ENCODE data around the gene DENND4C.
"Not testable (repeated sequence)": the region's sequence is repeated elsewhere in the genome, so short reads cannot be mapped to it uniquely, and the experiment has no call there.

Gene DENND4C

DNA sequence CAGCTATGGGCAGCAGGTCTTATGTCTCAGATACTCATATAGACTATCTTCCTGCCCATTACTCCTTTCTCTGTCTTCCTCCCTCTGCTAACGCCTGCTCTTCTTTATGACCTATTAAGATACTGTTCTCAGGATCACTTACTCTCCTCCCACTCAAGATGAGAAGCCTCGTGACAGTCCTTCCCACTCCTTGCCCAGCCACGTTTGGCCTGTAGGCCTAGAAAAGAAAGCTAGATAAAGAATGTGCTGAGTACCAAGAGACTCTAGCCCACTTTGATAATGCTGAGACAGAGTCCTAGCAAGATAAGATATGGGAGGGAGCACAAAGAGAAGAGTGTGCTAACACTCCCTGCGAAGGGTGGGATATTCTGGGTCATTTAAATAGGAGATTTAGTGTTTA is 6.8 kb upstream of the DENND4C start:
- FAIRE-seq (no peak), DNase-seq (ENCODE audit: insufficient read length, low spot score) (no peak)

DNA sequence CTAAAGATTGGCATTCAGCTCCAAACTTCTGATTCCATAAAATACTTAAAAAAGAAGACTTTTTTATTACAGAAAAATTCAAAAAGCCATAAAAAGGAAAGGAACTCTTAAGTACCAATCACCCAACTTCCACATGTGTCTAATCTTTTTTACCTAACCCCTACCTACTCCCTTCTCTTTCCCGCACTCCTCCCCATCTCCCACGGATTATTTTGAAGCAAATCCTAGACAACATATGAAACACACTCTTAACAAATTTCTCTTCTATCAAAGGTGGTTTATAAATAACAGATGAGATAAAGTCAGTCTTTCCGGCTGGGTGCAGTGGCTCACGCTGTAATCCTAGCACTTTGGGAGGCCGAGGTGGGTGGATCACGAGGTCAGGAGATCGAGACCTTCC is 5.9 kb upstream of the DENND4C start:
- no peak for FAIRE-seq
- DNase-seq (ENCODE audit: insufficient read length, low spot score): no peak

DNA sequence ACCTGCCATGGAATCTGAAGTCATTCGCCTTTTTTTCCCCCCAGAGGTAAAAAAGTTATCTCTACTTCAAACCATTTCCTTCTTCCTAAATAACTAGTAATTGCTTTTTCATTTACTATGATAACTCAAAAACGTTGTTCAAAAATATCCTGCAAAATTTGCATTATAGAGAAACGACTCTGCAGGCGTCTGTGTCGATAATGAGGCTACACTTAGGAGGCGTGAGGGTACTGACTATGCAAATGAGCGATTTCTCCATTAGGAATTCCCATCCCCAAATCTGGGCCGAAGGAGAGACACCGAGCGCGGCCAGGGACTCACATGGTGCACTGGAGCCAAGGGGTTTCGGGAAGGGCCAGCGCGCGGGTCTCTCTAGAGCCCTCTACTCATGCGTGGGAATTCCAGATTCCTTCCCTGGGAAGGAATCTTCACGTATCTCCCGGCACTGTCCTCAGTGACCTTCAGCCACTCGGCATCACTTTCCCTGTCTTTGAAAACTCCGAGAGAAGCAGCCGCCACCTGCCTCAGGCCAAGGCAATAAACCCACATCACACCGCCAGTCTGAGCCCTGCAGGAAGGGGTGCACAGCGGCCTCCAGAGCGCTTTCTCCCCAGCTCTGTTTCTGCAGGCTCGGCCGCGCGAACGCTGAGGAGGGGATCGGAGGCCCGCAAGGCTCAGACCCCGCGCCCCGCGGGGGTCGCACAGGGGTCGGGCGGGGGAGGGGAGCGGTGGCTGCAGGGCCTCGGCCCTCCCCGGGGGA is 718 bp upstream of the DENND4C start:
- FAIRE-seq: no peak

DNA sequence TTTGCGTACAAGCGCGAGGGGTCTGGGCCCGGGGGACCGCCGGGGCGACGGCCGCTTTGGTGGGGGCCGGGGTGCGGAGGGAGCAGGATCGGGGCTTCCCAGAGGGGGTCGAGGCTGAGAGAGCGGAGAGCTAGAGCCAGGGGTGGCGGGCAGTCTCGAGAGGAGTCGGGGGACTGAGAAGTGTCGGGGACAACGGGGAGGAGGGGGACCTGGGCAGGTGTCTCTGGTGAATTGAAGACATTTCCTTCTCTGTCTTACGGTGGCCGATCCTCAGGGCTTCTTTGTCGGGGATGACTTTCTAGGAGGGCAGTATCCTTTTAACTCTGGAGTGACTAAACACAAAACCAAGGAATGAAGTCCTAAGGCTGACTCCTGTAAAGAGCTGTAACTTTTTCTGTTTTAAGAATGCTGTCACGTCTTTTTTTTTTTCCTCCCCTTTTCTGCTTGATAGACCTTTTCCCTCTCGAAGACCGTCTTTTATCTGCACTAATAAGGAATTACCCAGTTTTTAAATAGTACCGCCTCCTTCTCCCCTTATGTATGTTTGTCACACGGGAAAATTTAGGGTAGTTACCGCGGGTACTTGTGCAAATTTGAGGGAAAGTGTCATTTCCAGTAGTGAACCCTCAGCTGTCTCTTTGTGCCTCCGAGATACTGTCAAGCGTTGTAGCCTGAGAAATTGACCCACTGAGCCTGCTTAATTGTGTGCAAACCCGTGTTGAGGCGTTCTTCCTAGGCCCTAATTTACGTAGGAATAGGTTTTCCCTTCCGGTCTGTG is 822 bp downstream of the DENND4C start:
- no peak for FAIRE-seq
- DNase-seq (ENCODE audit: insufficient read length, low spot score): no peak

More for the DNA sequence above, 718 bp upstream of the DENND4C start:
- DNase-seq (ENCODE audit: insufficient read length, low spot score): peak; percentile 57

DNA sequence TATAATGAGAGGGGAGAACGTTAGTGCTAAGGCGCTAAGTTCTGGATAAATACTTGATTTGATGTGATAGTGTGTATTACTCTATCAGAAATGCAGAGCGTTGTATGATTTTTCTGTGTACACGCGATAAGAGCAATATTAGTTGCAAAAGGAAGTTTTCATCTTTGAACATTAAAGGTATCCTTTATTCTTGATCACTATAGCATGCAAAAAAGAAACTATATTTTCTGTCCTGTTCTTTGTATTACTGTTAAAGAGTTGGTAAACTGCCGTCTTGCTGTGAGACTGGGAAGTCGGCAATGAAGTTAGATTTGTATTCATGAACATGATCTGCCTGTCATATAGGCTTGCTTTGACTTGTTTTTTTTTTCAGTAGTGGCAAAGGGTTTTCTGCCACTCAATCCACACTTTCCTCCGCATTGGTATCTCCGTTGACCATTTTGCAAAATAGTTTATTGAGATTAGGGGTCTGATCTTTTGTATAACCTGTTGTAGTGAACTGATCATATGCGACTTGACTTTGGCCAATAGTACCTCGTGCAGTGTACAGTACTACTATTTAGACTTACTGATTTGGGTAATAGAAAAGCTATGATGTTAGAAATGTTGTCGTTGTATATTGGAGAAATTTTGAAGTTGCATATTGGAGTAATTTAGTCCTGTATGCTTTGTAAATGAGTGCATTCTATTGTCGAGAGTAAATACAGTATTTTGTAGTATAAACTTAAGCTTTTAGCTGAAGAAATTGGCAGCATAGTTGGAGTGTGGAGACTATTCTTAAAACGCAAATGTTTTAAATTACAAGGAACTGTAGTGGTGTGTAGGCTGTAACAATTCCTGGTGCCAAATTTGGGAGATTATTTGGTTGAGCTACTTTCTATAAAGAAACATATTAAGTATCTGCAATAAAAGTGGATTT is 1.7 kb downstream of the DENND4C start:
- FAIRE-seq (no peak), DNase-seq (ENCODE audit: insufficient read length, low spot score) (no peak)

DNA sequence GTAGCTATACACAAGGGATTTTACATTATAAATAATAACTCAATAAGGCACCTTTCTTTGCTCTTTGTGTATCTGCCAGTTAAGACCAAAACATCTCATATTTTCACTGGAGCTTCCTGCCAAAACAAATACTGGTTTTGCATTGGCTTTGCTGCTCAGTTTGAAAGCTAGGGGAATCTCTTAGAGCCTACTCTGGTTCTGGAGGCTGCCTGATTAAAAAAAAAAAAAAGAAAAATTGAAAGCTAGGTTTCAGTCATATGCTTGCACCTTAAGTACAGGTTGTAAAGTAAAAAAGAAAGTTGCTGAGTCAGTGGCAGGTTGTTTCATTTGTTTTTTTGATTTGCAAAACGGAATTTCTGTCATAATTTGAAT is 2.3 kb downstream of the DENND4C start:
- DNase-seq (ENCODE audit: insufficient read length, low spot score): no peak

DNA sequence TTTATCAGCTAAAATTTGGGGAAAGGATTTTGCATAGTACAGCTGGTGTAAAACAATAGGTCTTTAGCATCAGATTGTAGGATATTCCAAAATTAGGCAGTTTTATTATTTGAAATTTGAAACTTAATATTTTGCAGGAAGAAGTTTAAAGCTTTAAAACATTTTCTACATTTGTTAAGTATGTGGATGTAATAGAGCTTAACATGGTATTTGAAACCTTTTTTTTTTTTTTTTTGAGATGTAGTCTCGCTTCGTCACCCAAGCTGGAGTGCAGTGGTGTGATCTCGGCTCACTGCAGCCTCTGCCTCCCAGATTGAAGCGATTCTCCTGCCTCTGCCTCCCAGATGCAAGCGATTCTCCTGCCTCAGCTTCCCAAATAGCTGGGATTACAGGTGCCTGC is 2.9 kb downstream of the DENND4C start:
- FAIRE-seq: no peak
- DNase-seq (ENCODE audit: insufficient read length, low spot score): no peak

More for the DNA sequence above, 2.3 kb downstream of the DENND4C start:
- FAIRE-seq: no peak

DNA sequence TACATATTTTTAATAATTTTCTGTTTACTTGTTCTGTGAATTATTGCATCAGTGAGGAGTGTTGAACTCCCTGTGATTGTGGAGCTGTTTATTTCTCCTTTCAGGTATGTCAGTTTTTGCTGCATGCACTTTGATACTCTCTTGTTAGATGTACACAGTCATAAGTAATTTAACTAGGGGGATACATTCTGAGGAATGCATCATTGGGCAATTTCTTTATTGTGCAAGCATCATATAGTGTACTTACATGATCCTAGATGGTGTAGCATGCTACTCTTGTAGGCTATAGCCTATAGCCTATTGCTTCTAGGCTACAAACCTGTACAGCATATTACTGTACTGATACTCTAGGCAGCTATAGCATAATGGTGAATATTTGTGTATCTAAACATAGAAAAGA is 9.5 kb downstream of the DENND4C start:
- FAIRE-seq (no peak), DNase-seq (ENCODE audit: insufficient read length, low spot score) (no peak)

DNA sequence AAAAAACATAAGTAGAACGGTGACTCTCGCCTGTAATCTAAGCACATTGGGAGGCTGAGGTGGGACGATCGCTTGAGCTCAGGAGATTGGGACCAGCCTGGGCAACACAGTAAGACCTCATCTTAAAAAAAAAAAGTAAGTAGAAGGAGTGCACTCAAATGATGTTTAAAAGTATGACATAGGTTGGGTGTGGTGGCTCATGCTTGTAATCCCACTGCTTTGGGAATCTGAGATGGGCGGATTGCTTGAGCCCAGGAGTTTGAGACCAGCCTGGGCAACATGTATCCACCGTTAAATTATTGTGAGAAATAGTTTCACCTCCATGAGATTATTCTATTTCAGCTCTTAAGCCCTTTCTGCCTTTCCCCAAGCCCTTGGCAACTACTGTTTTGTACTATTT is 11.2 kb downstream of the DENND4C start:
- DNase-seq (ENCODE audit: insufficient read length, low spot score): no peak

DNA sequence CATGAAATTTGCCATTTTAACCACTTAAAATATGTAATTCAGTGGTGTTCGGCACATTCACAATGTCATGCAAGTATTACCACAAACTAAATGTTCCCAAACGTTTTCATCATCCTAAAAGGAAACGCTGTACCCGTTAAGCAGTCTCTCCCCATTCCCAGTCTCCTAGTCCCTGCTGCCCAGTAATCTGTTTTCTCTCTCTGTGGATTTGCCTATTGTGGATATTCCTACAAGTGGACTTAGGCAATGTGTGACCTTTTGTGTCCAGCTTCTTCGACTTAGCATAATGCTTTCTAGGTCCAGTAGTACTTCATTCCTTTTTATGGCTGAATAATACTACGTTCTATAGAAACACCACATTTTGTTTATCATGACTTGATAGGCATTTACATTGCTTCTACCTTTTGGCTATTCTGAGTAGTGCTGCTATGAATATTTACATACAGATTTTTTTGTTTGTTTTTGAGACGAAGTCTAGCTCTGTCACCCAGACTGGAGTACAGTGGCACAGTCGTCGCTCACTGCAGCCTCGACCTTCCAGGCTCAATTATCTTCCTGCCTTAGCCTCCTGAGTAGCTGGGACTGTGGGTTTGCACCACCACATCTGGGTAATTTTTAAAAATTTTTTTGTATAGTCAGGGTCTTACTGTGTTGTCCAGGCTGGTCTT is 13.0 kb downstream of the DENND4C start:
- DNase-seq (ENCODE audit: insufficient read length, low spot score): no peak
- no peak for FAIRE-seq

More for the DNA sequence above, 11.2 kb downstream of the DENND4C start:
- no peak for FAIRE-seq

DNA sequence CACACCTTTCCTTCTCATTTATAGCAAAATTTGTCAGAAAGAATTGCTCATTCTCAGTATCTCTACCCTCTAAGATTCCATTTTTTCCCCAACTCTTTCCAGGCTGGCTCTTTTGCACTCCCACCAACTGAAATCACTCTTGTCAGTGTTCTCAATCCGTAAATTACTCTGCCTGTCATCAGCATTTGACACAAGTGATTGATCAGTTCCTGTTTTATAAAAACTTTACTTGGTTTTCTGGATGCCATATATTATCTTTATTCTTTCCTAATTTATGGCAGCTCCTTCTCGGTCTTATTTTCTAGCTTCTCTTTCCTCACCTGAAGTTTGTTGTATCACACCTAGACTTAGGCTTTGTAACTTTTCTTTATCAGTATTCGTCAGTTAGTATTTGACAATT is 16.4 kb downstream of the DENND4C start:
- FAIRE-seq: no peak

DNA sequence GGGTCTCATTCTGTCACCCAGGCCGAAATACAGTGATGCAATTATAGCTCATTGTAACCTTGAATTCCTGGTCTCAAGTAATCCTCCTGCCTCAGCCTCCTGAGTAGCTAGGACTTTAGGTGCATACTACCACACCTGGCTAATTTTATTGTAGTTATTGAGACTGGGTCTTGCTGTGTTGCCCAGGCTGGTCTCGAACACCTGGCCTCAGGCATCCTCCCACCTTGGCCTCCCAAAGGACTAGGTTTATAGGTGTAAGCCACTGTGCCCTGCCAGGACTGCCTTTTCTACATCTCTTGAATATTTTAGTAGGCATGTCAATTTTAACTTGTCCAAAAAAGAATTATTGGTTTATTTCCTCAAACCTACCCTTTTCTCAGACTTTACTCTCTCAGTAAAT is 16.9 kb downstream of the DENND4C start:
- FAIRE-seq (no peak), DNase-seq (ENCODE audit: insufficient read length, low spot score) (no peak)

More for the DNA sequence above, 16.4 kb downstream of the DENND4C start:
- DNase-seq (ENCODE audit: insufficient read length, low spot score): no peak

DNA sequence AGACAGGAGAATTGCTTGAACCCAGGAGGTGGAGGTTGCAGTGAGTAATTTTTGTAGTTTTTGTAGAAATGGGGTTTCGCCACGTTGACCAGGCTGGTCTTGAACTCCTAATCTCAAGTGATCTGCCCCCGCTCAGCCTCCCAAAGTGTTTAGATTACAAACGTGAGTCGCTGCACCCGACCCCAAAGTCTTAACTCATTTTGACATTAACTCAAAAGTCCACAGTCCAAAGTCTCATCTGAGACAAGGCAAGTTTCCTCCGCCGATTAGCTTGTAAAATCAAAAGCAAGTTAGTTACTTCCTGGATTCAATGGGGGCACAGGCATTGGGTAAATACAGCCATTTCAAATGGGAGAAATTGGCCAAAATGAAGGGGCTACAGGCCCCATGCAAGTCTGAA is 19.9 kb downstream of the DENND4C start:
- not testable (repeated sequence) for DNase-seq (ENCODE audit: insufficient read length, low spot score); FAIRE-seq

DNA sequence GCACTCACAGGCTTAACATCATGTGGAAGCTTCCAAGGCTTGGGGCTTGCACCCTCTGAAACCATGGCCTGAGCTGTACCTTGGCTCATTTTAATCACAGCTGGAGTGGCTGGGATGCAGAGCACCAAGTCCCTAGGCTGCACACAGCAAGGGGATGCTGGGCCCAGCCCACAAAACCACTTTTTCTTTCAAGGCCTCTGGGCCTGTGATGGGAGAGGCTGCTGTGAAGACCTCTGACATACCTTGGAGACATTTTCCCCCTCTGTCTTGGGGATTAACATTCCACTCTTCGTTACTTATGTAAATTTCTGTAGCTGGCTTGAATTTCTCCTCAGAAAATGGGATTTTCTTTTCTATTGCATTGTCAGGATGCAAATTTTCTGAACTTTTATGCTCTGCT is 20.7 kb downstream of the DENND4C start:
- FAIRE-seq; DNase-seq (ENCODE audit: insufficient read length, low spot score): not testable (repeated sequence)

DNA sequence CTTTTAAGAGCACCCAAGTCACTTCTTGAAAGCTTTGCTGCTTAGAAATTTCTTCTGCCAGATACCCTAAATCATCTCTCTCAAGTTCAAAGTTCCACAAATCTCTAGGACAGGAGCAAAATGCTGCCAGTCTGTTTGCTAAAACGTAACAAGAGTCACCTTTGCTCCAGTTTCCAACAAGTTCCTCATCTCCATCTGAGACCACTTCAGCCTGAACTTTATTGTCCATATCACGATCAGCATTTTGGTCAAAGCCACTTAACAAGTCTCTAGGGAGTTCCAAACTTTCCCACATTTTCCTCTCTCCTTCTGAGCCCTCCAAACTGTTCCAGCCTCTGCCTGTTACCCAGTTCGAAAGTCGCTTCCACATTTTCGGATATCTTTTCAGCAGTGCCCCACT is 21.1 kb downstream of the DENND4C start:
- not testable (repeated sequence) for FAIRE-seq; DNase-seq (ENCODE audit: insufficient read length, low spot score)

DNA sequence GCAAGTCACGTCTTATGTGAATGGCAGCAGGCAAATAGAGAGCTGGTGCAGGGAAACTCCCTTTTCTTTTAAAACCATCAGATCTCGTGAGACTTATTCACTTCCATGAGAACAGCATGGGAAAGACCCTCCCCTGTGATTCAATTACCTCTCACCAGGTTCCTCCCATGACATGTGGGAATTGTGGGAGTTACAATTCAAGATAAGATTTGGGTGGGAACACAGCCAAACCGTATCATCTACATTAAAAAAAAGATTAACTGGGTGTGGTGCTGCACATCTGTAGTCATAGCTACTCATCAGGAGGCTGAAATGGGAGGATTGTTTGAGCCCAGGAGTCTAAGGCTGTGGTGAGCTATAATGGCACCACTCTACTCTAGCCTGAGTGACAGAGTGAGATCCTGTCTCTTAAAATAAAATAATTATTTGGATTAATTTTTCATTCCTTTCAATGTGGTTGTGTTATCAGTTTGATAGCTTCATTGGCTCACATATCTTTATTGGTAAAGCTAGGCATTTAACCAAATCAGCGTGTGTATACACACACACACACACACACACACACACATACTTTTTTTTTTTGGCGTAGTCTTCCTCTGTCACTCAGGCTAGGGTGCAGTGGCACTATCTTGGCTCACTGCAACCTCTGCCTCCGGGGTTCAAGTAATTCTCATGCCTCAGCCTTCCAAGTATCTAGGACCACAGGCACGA is 21.8 kb downstream of the DENND4C start:
- DNase-seq (ENCODE audit: insufficient read length, low spot score) (no peak), FAIRE-seq (no peak)

DNA sequence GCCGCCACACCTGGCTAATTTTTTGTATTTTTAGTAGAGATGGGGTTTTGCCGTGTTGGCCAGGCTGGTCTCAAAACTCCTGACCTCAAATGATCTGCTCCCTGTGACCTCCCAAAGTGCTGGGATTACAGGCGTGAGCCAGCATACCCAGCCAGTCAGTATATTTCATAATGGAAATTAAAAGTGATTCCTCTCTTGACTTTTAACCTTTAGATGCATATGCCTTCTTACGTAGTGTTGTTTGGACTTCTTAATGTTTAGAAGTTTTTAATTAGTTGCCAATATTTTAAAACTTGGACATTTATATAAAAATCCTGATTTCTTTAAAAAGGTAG is 22.4 kb downstream of the DENND4C start:
- FAIRE-seq (no peak), DNase-seq (ENCODE audit: insufficient read length, low spot score) (no peak)

DNA sequence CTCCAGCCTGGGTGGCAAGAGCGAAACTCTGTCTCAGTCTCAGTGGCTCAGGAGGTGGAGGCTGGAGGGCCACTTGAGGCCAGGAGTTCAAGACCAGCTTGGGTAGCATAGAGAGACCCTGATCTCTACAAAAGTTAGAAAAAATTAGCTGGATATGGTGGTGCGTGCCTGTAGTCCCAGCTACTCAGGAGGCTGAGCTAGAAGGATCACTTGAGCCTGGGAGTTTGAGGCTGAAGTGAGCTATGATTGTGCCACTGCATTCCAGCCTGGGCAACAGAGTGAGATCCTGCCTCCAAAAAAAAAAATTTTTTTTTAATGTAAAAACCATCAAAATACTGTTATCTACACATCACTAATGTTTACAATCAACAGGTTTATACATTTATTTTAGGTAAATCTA is 24.6 kb downstream of the DENND4C start:
- no peak for FAIRE-seq
- no peak for DNase-seq (ENCODE audit: insufficient read length, low spot score)

DNA sequence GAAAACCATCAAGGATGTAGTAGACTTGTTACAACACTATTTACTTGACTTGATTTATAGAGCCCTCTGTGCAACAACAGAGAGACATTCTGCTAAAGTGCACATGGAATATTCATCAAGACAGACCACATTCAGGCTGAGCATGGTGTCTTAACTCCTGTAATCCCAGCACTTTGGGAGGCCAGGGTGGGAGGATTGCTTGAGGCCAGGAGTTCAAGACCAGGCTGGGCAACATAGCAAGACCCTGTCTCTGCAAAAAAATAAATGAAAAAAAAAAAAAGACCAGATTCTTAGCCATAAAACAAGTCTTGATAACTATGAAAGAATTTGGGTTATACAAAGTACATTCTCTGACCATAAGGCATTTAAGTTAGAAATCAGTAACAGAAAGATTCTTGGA is 25.3 kb downstream of the DENND4C start:
- DNase-seq (ENCODE audit: insufficient read length, low spot score): no peak
- no peak for FAIRE-seq

DNA sequence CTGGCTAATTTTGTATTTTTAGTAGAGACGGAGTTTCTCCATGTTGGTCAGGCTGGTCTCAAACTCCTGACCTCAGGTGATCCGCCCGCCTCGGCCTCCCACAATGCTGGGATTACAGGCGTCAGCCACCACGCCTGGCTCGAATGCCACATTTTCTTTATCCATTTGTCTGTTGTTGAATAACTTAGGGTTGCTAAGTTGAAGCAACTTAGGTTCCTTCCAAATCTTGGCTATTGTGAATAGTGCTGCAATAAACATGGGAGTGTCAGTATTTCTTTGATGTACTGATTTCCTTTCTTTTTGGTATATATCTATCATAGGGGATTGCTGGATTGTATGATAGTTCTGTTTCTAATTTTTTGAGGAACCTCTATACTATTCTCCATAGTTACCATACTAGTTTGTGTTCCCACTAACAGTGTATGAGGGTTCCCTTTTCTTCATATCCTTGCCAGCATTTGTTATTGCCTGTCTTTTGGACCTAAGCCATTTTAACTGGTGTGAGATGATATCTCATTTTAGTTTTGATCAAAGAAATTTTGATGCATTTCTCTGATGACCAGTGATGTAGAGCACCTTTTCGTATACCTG is 29.3 kb downstream of the DENND4C start:
- not testable (repeated sequence) for DNase-seq (ENCODE audit: insufficient read length, low spot score); FAIRE-seq
